Lower leg skin (tissue), 4 donors: ENCODE results near the gene HMX2. TPM values are rescaled to one million over a fixed set of nuclear protein-coding genes. Genes with fewer than 3 reads are reported as not detected.

ENCODE experiments used
- DNase-seq, 2 donors: peaks; one replicate each; pipeline ENCODE4 v3.0.0-alpha.2; 2019; ENCODE audit warnings: low spot score in 2 of 2
- H3K4me3 ChIP-seq: fragments of 200-600 bp; sonication (generic); 2 replicates; pipeline ENCODE4 v1.5.1; 2017; ENCODE audit warnings: mild to moderate bottlenecking, low read depth; ENCODE audit not compliant: poor library complexity, severe bottlenecking
- POLR2A ChIP-seq, 2 donors: fragments of 450-650 bp; IDR thresholded peaks; one replicate each; pipeline ENCODE4 v1.6.1; 2016 to 2017; ENCODE audit warnings: antibody characterized with exemption in 2 of 2, mild to moderate bottlenecking in 1 of 2, moderate library complexity in 1 of 2
- WGBS, 2 donors: methylation state at CpG; one replicate each; pipeline ENCODE4 v1.1.5; 2018; 5-methylcytosine and 5-hydroxymethylcytosine counted together
- intact Hi-C: fragments of 100-400 bp; cut with DNase I; formaldehyde crosslinking; loops from one replicate; pipeline ENCODE4 v1.15.0; 2023; ENCODE audit warnings: low total_unique reads
- total RNA-seq, 4 donors: library from RNA; depleted of rRNA; stranded (reverse); fragments of >200 nt; gene quantifications; one replicate each; pipeline ENCODE4 v1.1.0, GENCODE V29; 2016
- TF ChIP-seq, protein P1 (sequence below), 3 donors: fragments of 450-650 bp; IDR thresholded peaks; one replicate each; pipeline ENCODE4 v1.5.1; 2016; ENCODE audit warnings: antibody characterized with exemption in 3 of 3, mild to moderate bottlenecking in 3 of 3, moderate library complexity in 2 of 3

Gene HMX2
- total RNA-seq, 4 donors from 2014 or later, result not detected

DNA sequence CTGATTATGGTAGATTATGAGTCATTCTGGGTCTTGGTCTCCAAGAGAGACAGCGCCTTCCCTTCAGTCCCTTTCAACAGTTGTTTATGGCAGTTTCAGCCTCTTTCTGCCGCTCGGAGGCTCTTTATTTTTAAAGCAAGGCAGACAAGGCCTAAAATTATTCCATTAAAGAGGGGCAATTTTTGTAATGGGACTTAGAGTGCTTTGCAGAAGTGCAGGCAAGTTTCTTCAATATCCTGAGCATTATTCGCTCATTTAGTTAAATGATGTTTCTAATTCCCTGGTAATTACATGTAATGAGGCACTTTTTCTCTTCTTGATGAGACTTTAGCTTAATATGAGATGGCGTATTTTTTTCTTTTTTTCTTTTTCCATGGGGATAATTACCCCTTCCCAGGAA lies 39.8 kb downstream of the HMX2 start:
- no peak for TF ChIP-seq POLR2A (IDR thresholded peaks at IDR 0.05)
- TF ChIP-seq, protein P1, sequence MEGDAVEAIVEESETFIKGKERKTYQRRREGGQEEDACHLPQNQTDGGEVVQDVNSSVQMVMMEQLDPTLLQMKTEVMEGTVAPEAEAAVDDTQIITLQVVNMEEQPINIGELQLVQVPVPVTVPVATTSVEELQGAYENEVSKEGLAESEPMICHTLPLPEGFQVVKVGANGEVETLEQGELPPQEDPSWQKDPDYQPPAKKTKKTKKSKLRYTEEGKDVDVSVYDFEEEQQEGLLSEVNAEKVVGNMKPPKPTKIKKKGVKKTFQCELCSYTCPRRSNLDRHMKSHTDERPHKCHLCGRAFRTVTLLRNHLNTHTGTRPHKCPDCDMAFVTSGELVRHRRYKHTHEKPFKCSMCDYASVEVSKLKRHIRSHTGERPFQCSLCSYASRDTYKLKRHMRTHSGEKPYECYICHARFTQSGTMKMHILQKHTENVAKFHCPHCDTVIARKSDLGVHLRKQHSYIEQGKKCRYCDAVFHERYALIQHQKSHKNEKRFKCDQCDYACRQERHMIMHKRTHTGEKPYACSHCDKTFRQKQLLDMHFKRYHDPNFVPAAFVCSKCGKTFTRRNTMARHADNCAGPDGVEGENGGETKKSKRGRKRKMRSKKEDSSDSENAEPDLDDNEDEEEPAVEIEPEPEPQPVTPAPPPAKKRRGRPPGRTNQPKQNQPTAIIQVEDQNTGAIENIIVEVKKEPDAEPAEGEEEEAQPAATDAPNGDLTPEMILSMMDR (IDR thresholded peaks at IDR 0.05), result no peak
- whole genome bisulfite sequencing, 2 donors, result 97 to 99% methylated on average over 5 of the region's 5 CpGs
- H3K4me3 ChIP-seq, result no peak overlapping the region
- no peak for DNase-seq
- intact Hi-C loops, result no loop called here

DNA sequence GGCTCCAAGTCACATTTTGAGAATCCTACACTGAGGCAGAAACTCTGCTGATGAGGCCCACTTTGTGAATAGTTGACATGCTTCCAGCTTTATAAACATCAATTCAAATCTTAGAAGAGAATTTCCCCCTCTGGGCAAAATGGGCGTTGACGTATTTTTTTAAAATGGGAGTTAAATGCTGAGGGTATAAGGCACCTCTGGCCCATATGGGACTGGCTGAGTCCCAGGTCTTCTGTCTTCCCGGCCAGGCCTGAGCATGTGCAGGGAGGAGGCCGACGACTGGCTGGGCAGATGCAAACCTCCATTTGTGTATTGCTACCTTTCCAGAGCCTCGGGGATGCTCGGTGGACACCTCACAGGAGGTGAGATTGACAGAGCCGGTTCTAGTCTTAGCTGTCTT lies 44.0 kb downstream of the HMX2 start:
- DNase-seq, result no peak
- no peak overlapping the region for H3K4me3 ChIP-seq
- 60 to 62% methylated on average over 8 of the region's 8 CpGs for WGBS, 2 donors
- intact Hi-C loops, result no loop called here
- TF ChIP-seq, protein P1 (IDR thresholded peaks at IDR 0.05), result no peak
- no peak for TF ChIP-seq POLR2A (IDR thresholded peaks at IDR 0.05)

- 89 to 96% methylated on average over 9 of the region's 9 CpGs for WGBS, 2 donors
- DNase-seq, result no peak
- TF ChIP-seq, protein P1 (IDR thresholded peaks at IDR 0.05), result no peak
- H3K4me3 ChIP-seq, result no peak overlapping the region
- intact Hi-C loops, result no loop called here
Observed at GRCh38 chr10:123194056-123194455, 46.1 kb downstream of the HMX2 start.

Other genes starting within 250 kb of the HMX2 start
- not detected for gene FAM24A, start 237.5 kb upstream of the HMX2 start, total RNA-seq
- 1 to 10 TPM; 3.3 to 6.3 (median 5.2) TPM for gene C10orf88, start 193.9 kb upstream of the HMX2 start, total RNA-seq
- 1 to 10 TPM in 3 of 4 donors, under 1 TPM in 1; 0.84 to 5.7 (median 2.2) TPM for gene PSTK, start 167.7 kb upstream of the HMX2 start, total RNA-seq
- 10 to 100 TPM in 1 of 4 donors, 1 to 10 TPM in 3; 8.7 to 10.5 (median 9.5) TPM for gene IKZF5, start 139.3 kb upstream of the HMX2 start, total RNA-seq
- 10 to 100 TPM in 3 of 4 donors, 1 to 10 TPM in 1; 8.8 to 20.5 (median 18.1) TPM for gene ACADSB, start 139.1 kb upstream of the HMX2 start, total RNA-seq
- gene HMX3, start 12.2 kb upstream of the HMX2 start, total RNA-seq, result not detected
- gene BUB3, start 6.3 kb downstream of the HMX2 start, total RNA-seq, result 100 to 1,000 TPM in 2 of 4 donors, 10 to 100 TPM in 2; 75.7 to 125 (median 102) TPM